PC-3 (cell line): Measurements from ENCODE around the gene ST3GAL4. TPM values are rescaled to one million over a fixed set of nuclear protein-coding genes. Genes with fewer than 3 reads are reported as not detected.

Source experiments
- ATAC-seq: fragments of 200-7000 bp; cut with Tn5 transposase; 2 replicates; pipeline ENCODE4 v1.9.1; 2020; ENCODE audit warnings: mild to moderate bottlenecking, moderate library complexity
- BruUV-seq: library from RNA; stranded (reverse); fragments of 400-500 nt; replicated peaks from 2 replicates; lab custom pipeline; 2021; lab: Mats Ljungman, UMichigan
- CTCF ChIA-PET: fragments of 300-600 bp; sonication (Branson Sonifier 250); formaldehyde crosslinking; loops from one replicate; lab custom pipeline; 2022; ENCODE audit warnings: antibody characterized with exemption; lab: Charles Lee
- POLR2A ChIA-PET: fragments of 300-600 bp; sonication (Branson Sonifier 250); formaldehyde crosslinking; loops from one replicate; lab custom pipeline; 2022; ENCODE audit warnings: antibody characterized with exemption; ENCODE audit not compliant: unreplicated experiment; lab: Charles Lee
- DNase-seq: peaks from one replicate; pipeline ENCODE4 v3.0.0-alpha.2; 2015
- H2AFZ ChIP-seq: fragments of 300-600 bp; sonication (generic); 2 replicates; pipeline ENCODE4 v1.6.0; 2016; ENCODE audit warnings: antibody characterized with exemption, low read length
- H3F3A ChIP-seq: fragments of 300-600 bp; sonication (generic); one replicate; pipeline ENCODE4 v1.6.0; 2017; ENCODE audit warnings: antibody characterized with exemption, low read length, control low read depth, mild to moderate bottlenecking; ENCODE audit not compliant: unreplicated experiment
- H3K27ac ChIP-seq: fragments of 300-600 bp; sonication (generic); 2 replicates; pipeline ENCODE4 v1.5.1; 2016; ENCODE audit warnings: mild to moderate bottlenecking, low read length
- H3K27me3 ChIP-seq: fragments of 300-600 bp; sonication (generic); 2 replicates; pipeline ENCODE4 v1.6.1; 2016; ENCODE audit warnings: low read length, mixed read lengths
- H3K36me3 ChIP-seq: fragments of 300-600 bp; sonication (generic); 2 replicates; pipeline ENCODE4 v1.6.1; 2016; ENCODE audit warnings: low read depth, mixed run types, low read length, mixed read lengths
- H3K4me1 ChIP-seq: fragments of 300-600 bp; sonication (generic); 2 replicates; pipeline ENCODE4 v1.5.1; 2016; ENCODE audit warnings: low read length; ENCODE audit not compliant: insufficient read depth
- H3K4me2 ChIP-seq: fragments of 300-600 bp; sonication (generic); 2 replicates; pipeline ENCODE4 v1.6.0; 2016; ENCODE audit warnings: low read length
- H3K4me3 ChIP-seq: fragments of 300-600 bp; sonication (generic); 2 replicates; pipeline ENCODE4 v1.5.1; 2016; ENCODE audit warnings: mild to moderate bottlenecking, low read length, mixed read lengths
- H3K79me2 ChIP-seq: fragments of 300-600 bp; sonication (generic); 2 replicates; pipeline ENCODE4 v1.6.1; 2017; ENCODE audit warnings: low read length, mixed read lengths
- H3K9ac ChIP-seq: fragments of 300-600 bp; sonication (generic); 2 replicates; pipeline ENCODE4 v1.6.0; 2016; ENCODE audit warnings: mild to moderate bottlenecking, low read length
- H3K9me2 ChIP-seq: fragments of 300-600 bp; sonication (generic); replicated peaks from 2 replicates; pipeline ENCODE4 v1.6.1; 2016; ENCODE audit warnings: mixed run types, low read length, mixed read lengths
- H3K9me3 ChIP-seq: fragments of 300-600 bp; sonication (generic); 2 replicates; pipeline ENCODE4 v1.6.1; 2016; ENCODE audit warnings: low read length, mixed read lengths
- H4K20me1 ChIP-seq: fragments of 300-600 bp; sonication (generic); 2 replicates; pipeline ENCODE4 v1.6.1; 2016; ENCODE audit warnings: low read length, mixed read lengths
- EZH2 ChIP-seq: fragments of 300-600 bp; sonication (generic); IDR thresholded peaks from one replicate; pipeline ENCODE4 v1.6.1; 2017; ENCODE audit warnings: antibody characterized with exemption, mild to moderate bottlenecking, low read length; ENCODE audit not compliant: unreplicated experiment
- EZH2phosphoT487 ChIP-seq: fragments of 300-600 bp; sonication (generic); IDR thresholded peaks from 2 replicates; pipeline ENCODE4 v1.6.1; 2018; ENCODE audit warnings: mild to moderate bottlenecking, antibody characterized with exemption, low read length, borderline replicate concordance
- intact Hi-C: fragments of 100-400 bp; cut with micrococcal nuclease; formaldehyde crosslinking; loops from 2 replicates; pipeline ENCODE4 v1.9.0; 2023
- total RNA-seq: library from RNA; depleted of rRNA; stranded (reverse); fragments of >200 nt; gene quantifications from 2 replicates; pipeline ENCODE4 v1.2.3, GENCODE V29; 2014
- TF ChIP-seq, protein P1 (sequence below): fragments of 300-600 bp; sonication (generic); conservative IDR thresholded peaks from 2 replicates; pipeline ENCODE4 v1.5.1; 2017; ENCODE audit warnings: antibody characterized with exemption, low read depth, mild to moderate bottlenecking, low read length

Gene ST3GAL4
- total RNA-seq, 1 experiment from 2014 or later, result 126 TPM

- ATAC-seq, result no peak
- no peak overlapping the region for H3K27ac ChIP-seq
These were observed 59.6 kb downstream of the ST3GAL4 start for GRCh38 chr11:126415128-126415527.

DNA sequence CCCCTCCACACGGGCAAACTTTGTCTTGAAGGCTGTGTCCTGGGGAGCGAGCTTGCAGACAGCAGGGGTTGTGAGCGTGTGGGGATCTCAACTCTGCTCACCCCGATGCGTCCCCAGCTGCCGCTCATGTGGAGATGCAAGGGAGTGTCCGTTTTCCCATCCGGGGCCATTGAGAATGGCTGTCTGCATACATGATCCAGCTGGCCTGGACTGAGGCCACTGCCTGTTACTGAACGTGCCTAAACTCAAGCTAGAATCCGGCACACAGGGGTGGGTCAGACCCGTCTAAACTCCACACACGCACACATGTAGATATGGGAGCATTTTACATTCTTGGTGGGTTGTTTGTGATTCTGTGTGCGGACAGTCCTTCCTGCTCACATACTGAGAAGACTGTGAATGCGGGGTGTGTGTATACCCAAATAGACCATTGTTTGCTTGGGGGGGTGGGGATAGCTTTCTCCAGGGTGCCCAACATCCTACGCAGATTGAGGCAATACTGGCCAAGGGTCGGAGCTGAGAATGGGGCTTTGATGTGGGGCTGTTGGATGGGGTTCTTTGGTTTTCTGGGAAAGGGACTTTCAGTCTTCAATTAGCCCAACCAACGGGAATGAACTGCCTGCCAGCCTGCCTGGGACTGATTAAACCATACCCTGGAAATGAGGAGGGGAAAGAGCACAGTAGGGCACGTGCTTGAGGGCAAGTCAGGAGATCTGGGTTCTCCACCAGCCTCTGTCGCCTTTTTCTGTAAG is 60.4 kb downstream of the ST3GAL4 start:
- no peaks in the 10 kb centered on the region for H3K79me2 ChIP-seq
- no peaks in the 10 kb centered on the region for H3K27me3 ChIP-seq
- H3K9me3 ChIP-seq, result no peaks in the 10 kb centered on the region
- intact Hi-C loops, result no loop called here
- CTCF ChIA-PET, result no interaction called here
- ATAC-seq, result no peak
- no peaks in the 10 kb centered on the region for H3F3A ChIP-seq
- H3K4me2 ChIP-seq, result no peak overlapping the region
- no TSS peak for BruUV-seq
- DNase-seq, result no peak
- H3K9ac ChIP-seq, result no peak overlapping the region
- H2AFZ ChIP-seq, result no peak overlapping the region
- peaks cover 28% of the 10 kb centered on the region for H3K36me3 ChIP-seq
- no peak overlapping the region for H3K27ac ChIP-seq
- no peak for TF ChIP-seq EZH2phosphoT487
- TF ChIP-seq, protein P1, sequence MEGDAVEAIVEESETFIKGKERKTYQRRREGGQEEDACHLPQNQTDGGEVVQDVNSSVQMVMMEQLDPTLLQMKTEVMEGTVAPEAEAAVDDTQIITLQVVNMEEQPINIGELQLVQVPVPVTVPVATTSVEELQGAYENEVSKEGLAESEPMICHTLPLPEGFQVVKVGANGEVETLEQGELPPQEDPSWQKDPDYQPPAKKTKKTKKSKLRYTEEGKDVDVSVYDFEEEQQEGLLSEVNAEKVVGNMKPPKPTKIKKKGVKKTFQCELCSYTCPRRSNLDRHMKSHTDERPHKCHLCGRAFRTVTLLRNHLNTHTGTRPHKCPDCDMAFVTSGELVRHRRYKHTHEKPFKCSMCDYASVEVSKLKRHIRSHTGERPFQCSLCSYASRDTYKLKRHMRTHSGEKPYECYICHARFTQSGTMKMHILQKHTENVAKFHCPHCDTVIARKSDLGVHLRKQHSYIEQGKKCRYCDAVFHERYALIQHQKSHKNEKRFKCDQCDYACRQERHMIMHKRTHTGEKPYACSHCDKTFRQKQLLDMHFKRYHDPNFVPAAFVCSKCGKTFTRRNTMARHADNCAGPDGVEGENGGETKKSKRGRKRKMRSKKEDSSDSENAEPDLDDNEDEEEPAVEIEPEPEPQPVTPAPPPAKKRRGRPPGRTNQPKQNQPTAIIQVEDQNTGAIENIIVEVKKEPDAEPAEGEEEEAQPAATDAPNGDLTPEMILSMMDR, result no peak
- no peak for TF ChIP-seq EZH2
- no peak overlapping the region for H3K4me3 ChIP-seq
- H3K9me2 ChIP-seq, result no peaks in the 10 kb centered on the region
- H4K20me1 ChIP-seq, result no peaks in the 10 kb centered on the region
- POLR2A ChIA-PET, result no interaction called here
- H3K4me1 ChIP-seq, result peaks cover 6% of the 10 kb centered on the region; the same call in 1 of the 2 replicates

More at GRCh38 chr11:126415128-126415527, 59.6 kb downstream of the ST3GAL4 start:
- no peaks in the 10 kb centered on the region for H3K9me2 ChIP-seq
- intact Hi-C loops, result no loop called here
- no peaks in the 10 kb centered on the region for H3K9me3 ChIP-seq
- H4K20me1 ChIP-seq, result no peaks in the 10 kb centered on the region
- TF ChIP-seq EZH2 (no peak), EZH2phosphoT487 (no peak)
- TF ChIP-seq, protein P1, result no peak
- H3K4me2 ChIP-seq, result no peak overlapping the region
- H3K36me3 ChIP-seq, result peaks cover 35% of the 10 kb centered on the region
- H3K4me1 ChIP-seq, result peaks cover 6% of the 10 kb centered on the region; the same call in 1 of the 2 replicates
- no peaks in the 10 kb centered on the region for H3K79me2 ChIP-seq
- ChIA-PET CTCF (no interaction called here), POLR2A (no interaction called here)
- no TSS peak for BruUV-seq
- H3K9ac ChIP-seq, result no peak overlapping the region
- no peaks in the 10 kb centered on the region for H3F3A ChIP-seq
- H3K4me3 ChIP-seq, result no peak overlapping the region
- H3K27me3 ChIP-seq, result no peaks in the 10 kb centered on the region
- H2AFZ ChIP-seq, result no peak overlapping the region
- DNase-seq, result no peak

DNA sequence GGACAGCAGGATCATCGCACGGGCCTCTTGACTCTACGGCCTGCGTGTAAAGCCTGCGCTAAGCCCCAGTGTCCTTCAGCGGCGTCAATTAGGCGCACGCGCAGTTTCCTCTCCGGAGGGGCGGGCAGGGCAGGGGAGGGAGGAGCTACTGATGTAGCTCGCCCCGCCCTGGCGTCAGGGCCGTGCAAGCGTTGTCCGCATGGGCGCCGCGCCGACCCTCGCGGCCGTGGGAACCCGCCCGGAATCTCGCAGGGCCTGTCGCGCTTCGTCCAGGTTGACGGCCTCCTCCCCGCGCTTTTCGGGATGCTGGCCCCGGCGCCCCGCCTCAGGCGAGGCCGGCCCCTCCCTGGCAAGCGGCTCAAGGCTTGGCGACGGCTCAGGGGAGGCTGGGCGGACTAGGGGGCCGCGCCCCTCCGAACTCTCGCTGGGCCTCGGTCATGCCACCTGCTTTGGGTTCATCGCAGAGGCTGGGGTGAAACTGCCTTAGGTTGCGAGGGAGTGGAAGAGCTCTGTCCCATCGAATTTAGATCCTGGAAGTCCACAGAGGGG is 61.1 kb downstream of the ST3GAL4 start:
- Histone ChIP-seq H3K9me2 (no peaks in the 10 kb centered on the region), H3K9ac (no peak overlapping the region), H2AFZ (no peak overlapping the region), H3F3A (no peaks in the 10 kb centered on the region), H3K27me3 (no peaks in the 10 kb centered on the region), H3K4me1 (peaks cover 6% of the 10 kb centered on the region; the same call in 1 of the 2 replicates), H3K4me2 (no peak overlapping the region), H3K36me3 (peaks cover 26% of the 10 kb centered on the region), H3K79me2 (no peaks in the 10 kb centered on the region), H4K20me1 (no peaks in the 10 kb centered on the region), H3K9me3 (no peaks in the 10 kb centered on the region), H3K27ac (peak overlapping the region; percentile 35), H3K4me3 (no peak overlapping the region)
- POLR2A ChIA-PET, result no interaction called here
- BruUV-seq, result no TSS peak
- DNase-seq (no peak), ATAC-seq (peak; percentile 42)
- CTCF ChIA-PET, result no interaction called here
- intact Hi-C loops, result no loop called here
- TF ChIP-seq EZH2 (no peak), EZH2phosphoT487 (no peak)
- TF ChIP-seq, protein P1, result no peak
